Measurements from ENCODE around the gene DELE1.

Gene DELE1

DNA sequence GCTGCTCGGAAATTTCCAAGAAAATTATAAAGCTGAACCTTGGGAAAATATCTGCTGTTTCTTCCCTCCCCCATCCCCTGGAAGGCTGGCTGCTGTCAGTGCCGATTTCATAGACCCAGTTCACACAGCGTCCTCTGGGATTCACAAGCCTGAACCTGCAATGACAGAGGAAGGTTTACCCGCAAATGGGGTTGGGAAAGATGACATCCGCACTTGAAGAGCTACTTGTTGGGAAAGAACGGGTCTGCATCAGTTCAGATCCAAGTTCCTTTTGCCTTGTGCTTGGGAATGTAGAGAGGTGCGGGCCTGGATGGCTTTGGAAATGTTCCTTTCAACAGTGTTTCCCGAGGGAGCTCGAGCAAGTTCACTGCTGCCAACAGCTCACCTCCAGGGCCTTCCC is 20.4 kb downstream of the DELE1 start:
- DNase-seq (ENCODE audit: low read depth, low spot score): no peak
- peaks cover 3% of the 10 kb centered on the region for H3K4me1 ChIP-seq (ENCODE audit: control insufficient read depth, insufficient read depth, low read length)
- no CpG with 5 or more reads among the region's 9 CpGs for WGBS (ENCODE audit: insufficient coverage, insufficient read length)
- peaks cover 5% of the 10 kb centered on the region; the same call in 1 of the 2 replicates for H3K36me3 ChIP-seq (ENCODE audit: control insufficient read depth, insufficient read depth, low read length)
- no peak overlapping the region for H3K4me3 ChIP-seq (ENCODE audit: low read length)
- H3K9me3 ChIP-seq (ENCODE audit: control insufficient read depth, insufficient read depth, low read length): no peaks in the 10 kb centered on the region
- H3K27me3 ChIP-seq (ENCODE audit: control insufficient read depth, insufficient read depth, low read length): no peaks in the 10 kb centered on the region
- no peak overlapping the region for H3K27ac ChIP-seq (ENCODE audit: low read length)

DNA sequence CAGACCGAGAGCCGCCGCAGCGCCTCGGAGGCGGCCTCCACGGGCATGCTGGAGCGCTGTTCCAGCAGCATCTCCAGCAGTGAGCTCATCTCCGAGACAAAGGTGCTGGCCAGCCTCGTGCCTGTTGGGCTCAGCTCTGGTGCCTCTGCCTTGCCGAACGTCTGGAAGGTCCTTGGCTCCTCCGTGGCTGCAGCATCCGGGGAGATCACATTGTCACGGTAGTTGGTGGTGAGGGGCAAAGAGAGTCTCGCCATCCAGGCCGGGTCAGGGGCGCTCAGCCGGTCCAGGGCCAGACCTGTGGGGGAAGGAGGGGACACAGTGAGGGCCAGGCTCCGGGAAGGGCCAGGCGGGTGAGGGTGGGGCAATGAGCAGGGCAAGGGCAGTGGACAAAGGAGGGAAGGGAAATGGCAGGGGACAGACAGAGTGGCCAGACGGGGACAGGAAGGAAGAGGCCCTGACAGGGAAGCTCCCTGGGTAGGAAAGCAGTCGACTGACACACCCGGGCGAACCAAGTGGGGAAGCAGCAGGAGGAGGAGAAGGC is 21.9 kb downstream of the DELE1 start:
- no CpG with 5 or more reads among the region's 25 CpGs for WGBS (ENCODE audit: insufficient coverage, insufficient read length)
- Histone ChIP-seq H3K27ac (ENCODE audit: low read length) (no peak overlapping the region), H3K27me3 (ENCODE audit: control insufficient read depth, insufficient read depth, low read length) (no peaks in the 10 kb centered on the region), H3K4me1 (ENCODE audit: control insufficient read depth, insufficient read depth, low read length) (peaks cover 3% of the 10 kb centered on the region), H3K9me3 (ENCODE audit: control insufficient read depth, insufficient read depth, low read length) (no peaks in the 10 kb centered on the region), H3K4me3 (ENCODE audit: low read length) (no peak overlapping the region), H3K36me3 (ENCODE audit: control insufficient read depth, insufficient read depth, low read length) (no peaks in the 10 kb centered on the region)
- no peak for DNase-seq (ENCODE audit: low read depth, low spot score)

DNA sequence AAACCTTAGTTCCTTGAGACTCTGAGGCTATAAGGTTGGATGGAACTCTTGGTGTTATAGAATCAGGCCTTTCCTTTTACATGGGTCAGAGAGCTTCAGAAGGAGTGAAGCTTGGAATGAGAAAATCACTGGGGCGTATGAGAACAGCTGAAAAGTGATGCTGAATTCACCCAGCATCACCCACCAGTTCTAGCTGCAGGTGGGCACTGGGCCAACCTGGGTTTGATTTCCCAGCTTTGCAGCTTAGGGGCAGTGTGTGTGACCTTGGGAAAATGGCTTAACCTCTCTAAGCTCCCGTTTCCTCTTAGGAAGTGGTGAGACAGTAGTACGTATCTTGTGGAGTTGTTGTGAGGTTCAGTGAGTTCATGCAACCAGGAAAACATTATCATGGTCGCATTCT is 23.6 kb downstream of the DELE1 start:
- no peak for DNase-seq (ENCODE audit: low read depth, low spot score)
- H3K27me3 ChIP-seq (ENCODE audit: control insufficient read depth, insufficient read depth, low read length): no peaks in the 10 kb centered on the region
- H3K4me1 ChIP-seq (ENCODE audit: control insufficient read depth, insufficient read depth, low read length): peaks cover 4% of the 10 kb centered on the region
- no CpG with 5 or more reads among the region's 4 CpGs for WGBS (ENCODE audit: insufficient coverage, insufficient read length)
- H3K4me3 ChIP-seq (ENCODE audit: low read length): no peak overlapping the region
- H3K9me3 ChIP-seq (ENCODE audit: control insufficient read depth, insufficient read depth, low read length): no peaks in the 10 kb centered on the region
- H3K27ac ChIP-seq (ENCODE audit: low read length): no peak overlapping the region
- H3K36me3 ChIP-seq (ENCODE audit: control insufficient read depth, insufficient read depth, low read length): no peaks in the 10 kb centered on the region

DNA sequence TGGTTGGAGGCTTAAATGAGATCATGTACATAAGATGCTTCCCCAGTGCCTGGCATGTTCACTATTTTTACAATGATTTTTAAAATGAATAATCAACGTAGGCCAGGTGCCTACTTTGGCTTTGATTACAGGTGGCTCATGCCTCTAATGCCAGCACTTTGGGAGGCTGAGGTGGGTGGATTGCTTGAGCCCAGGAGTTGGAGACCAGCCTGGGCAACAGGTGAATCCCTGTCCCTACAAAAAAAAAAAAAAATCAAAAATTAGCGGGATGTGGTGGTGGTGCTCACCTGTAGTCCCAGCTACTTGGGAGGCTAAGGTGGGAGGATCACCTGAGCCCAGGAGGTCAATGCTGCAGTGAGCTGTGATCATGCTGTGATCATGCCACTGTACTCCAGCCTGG is 25.1 kb downstream of the DELE1 start:
- WGBS (ENCODE audit: insufficient coverage, insufficient read length): no CpG with 5 or more reads among the region's 2 CpGs
- no peak overlapping the region for H3K27ac ChIP-seq (ENCODE audit: low read length)
- H3K9me3 ChIP-seq (ENCODE audit: control insufficient read depth, insufficient read depth, low read length): no peaks in the 10 kb centered on the region
- no peak for DNase-seq (ENCODE audit: low read depth, low spot score)
- no peaks in the 10 kb centered on the region for H3K36me3 ChIP-seq (ENCODE audit: control insufficient read depth, insufficient read depth, low read length)
- no peaks in the 10 kb centered on the region for H3K27me3 ChIP-seq (ENCODE audit: control insufficient read depth, insufficient read depth, low read length)
- H3K4me1 ChIP-seq (ENCODE audit: control insufficient read depth, insufficient read depth, low read length): peaks cover 4% of the 10 kb centered on the region
- H3K4me3 ChIP-seq (ENCODE audit: low read length): no peak overlapping the region

DNA sequence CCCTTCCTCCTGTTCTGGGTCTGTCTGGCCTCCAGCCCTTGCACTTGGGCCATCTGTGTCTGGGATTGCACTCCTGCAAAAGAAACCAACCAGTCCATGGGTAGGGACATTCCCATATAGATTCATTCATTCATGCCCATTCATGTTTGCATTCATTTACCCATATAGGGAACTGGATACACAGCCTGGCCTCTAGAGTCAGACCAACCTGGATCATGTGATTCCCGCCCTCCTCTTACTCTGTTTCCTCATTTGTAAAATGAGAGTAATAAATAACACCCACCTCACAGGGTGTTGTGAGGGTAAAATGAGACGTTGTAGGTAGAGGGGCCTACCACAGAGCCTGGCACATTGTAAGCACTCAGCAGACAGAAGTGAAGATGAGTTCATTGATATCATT is 25.8 kb downstream of the DELE1 start:
- no peak for DNase-seq (ENCODE audit: low read depth, low spot score)
- WGBS (ENCODE audit: insufficient coverage, insufficient read length): no CpG with 5 or more reads among the region's 2 CpGs
- no peaks in the 10 kb centered on the region for H3K27me3 ChIP-seq (ENCODE audit: control insufficient read depth, insufficient read depth, low read length)
- no peak overlapping the region for H3K27ac ChIP-seq (ENCODE audit: low read length)
- H3K36me3 ChIP-seq (ENCODE audit: control insufficient read depth, insufficient read depth, low read length): no peaks in the 10 kb centered on the region
- no peak overlapping the region for H3K4me3 ChIP-seq (ENCODE audit: low read length)
- peaks cover 4% of the 10 kb centered on the region for H3K4me1 ChIP-seq (ENCODE audit: control insufficient read depth, insufficient read depth, low read length)
- H3K9me3 ChIP-seq (ENCODE audit: control insufficient read depth, insufficient read depth, low read length): no peaks in the 10 kb centered on the region

DNA sequence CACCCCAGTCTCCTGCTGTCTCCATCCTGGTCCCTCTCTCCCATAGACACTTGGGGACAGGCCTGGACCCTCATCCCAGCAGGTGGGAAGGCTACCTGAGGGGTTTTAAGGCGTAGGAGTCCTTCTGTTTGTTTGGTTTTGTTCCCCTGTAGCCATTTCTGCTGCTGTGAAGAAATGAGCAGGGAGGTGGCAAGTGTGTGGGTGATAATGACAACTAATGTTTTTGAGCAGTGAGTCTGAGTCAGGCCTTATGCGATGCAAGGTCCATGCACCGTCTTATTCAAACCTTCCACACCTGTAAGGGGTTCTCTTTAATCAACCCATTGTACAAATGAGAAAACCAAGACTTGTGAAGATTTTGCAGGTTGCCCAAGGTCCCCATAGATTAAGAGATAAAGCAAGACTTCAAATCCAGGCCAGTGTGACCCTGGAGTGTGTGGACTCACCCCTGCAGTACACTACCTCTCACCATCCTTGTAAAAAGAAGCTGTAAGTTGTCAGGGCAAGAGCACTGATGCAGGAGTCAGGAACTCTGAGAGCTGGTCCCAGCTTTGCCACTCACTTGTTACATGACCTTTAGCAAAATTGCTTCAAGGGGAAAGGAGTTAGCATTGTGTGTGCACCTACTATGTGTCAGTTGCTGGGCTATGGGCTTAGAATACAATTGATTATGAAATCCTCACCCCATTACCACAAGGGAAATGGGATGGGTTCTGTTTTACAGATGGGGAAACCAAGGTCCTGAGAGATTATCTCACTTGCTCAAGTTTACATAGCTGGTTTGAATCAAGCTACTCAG is 26.7 kb downstream of the DELE1 start:
- H3K36me3 ChIP-seq (ENCODE audit: control insufficient read depth, insufficient read depth, low read length): no peaks in the 10 kb centered on the region
- no peaks in the 10 kb centered on the region for H3K27me3 ChIP-seq (ENCODE audit: control insufficient read depth, insufficient read depth, low read length)
- WGBS (ENCODE audit: insufficient coverage, insufficient read length): no CpG with 5 or more reads among the region's 3 CpGs
- H3K4me3 ChIP-seq (ENCODE audit: low read length): no peak overlapping the region
- peaks cover 2% of the 10 kb centered on the region for H3K4me1 ChIP-seq (ENCODE audit: control insufficient read depth, insufficient read depth, low read length)
- no peak overlapping the region for H3K27ac ChIP-seq (ENCODE audit: low read length)
- no peaks in the 10 kb centered on the region for H3K9me3 ChIP-seq (ENCODE audit: control insufficient read depth, insufficient read depth, low read length)
- no peak for DNase-seq (ENCODE audit: low read depth, low spot score)

DNA sequence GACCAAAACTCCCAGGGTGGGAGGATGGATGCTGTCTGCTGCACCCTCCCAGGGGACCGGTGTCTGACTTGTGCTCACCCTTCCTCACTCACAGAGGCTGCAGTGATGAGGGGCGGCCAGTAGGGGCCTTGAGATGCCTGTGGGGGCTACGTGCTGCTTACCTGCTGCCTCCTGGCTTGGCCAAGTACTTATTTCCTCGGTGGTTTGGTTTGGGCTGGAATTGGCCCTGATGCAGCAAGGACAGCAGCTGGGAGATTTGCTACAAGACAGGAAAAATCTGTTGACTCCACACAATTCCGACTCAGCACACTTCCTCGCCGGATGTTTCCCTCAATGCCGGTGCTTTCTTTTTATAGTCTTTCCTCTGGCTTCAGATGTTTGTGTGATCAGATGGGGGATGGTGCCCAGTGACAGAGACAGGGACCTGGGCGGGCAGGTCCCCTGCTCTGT is 27.7 kb downstream of the DELE1 start:
- DNase-seq (ENCODE audit: low read depth, low spot score): no peak
- H3K9me3 ChIP-seq (ENCODE audit: control insufficient read depth, insufficient read depth, low read length): no peaks in the 10 kb centered on the region
- peaks cover 1% of the 10 kb centered on the region; the same call in 1 of the 2 replicates for H3K4me1 ChIP-seq (ENCODE audit: control insufficient read depth, insufficient read depth, low read length)
- no peaks in the 10 kb centered on the region for H3K36me3 ChIP-seq (ENCODE audit: control insufficient read depth, insufficient read depth, low read length)
- H3K27ac ChIP-seq (ENCODE audit: low read length): no peak overlapping the region
- H3K27me3 ChIP-seq (ENCODE audit: control insufficient read depth, insufficient read depth, low read length): no peaks in the 10 kb centered on the region
- no CpG with 5 or more reads among the region's 9 CpGs for WGBS (ENCODE audit: insufficient coverage, insufficient read length)
- no peak overlapping the region for H3K4me3 ChIP-seq (ENCODE audit: low read length)

DNA sequence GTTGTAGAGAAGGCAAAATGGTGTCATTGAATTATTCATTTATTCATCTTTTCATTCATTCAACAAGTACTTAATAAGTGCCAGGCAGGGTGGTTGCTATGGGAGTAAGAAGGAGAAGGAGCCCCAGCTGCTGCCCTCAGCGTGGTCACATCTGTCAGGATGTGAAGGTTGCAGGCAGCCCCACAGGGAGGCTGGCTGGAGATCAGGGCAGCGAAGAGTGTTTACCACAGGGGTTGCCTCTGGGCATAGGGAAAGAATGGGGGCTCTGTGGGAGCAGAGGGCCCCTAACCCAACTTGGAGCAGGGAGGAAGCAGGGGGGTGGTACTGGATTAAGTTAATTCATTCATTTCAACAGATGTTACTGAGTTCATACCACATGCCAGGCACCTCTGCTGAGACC is 28.3 kb downstream of the DELE1 start:
- H3K27me3 ChIP-seq (ENCODE audit: control insufficient read depth, insufficient read depth, low read length): no peaks in the 10 kb centered on the region
- no CpG with 5 or more reads among the region's 2 CpGs for WGBS (ENCODE audit: insufficient coverage, insufficient read length)
- no peak overlapping the region for H3K4me3 ChIP-seq (ENCODE audit: low read length)
- no peak overlapping the region for H3K27ac ChIP-seq (ENCODE audit: low read length)
- H3K9me3 ChIP-seq (ENCODE audit: control insufficient read depth, insufficient read depth, low read length): no peaks in the 10 kb centered on the region
- H3K36me3 ChIP-seq (ENCODE audit: control insufficient read depth, insufficient read depth, low read length): no peaks in the 10 kb centered on the region
- H3K4me1 ChIP-seq (ENCODE audit: control insufficient read depth, insufficient read depth, low read length): peaks cover 1% of the 10 kb centered on the region; the same call in 1 of the 2 replicates
- DNase-seq (ENCODE audit: low read depth, low spot score): no peak

DNA sequence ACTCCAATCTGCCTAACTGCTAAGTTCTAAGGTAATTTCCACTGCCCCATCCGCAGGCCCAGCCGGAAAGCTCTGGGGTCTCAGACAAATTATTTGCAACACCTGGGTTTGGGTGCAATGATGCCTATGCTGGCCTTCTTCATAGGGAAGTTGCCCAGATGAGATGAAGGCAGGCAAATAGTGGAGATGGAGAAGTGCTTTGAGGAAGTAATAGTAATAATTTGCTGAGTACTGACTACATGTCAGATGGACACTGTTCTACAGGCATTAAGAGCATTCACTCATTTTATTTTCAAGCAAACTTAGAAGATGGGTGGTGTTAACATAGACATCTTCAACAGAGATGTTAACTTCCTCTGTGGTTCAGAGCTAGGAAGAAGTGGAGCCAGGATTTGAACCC is 30.5 kb downstream of the DELE1 start:
- Histone ChIP-seq H3K4me1 (ENCODE audit: control insufficient read depth, insufficient read depth, low read length) (peaks cover 1% of the 10 kb centered on the region; the same call in 1 of the 2 replicates), H3K27ac (ENCODE audit: low read length) (no peak overlapping the region), H3K27me3 (ENCODE audit: control insufficient read depth, insufficient read depth, low read length) (no peaks in the 10 kb centered on the region), H3K9me3 (ENCODE audit: control insufficient read depth, insufficient read depth, low read length) (no peaks in the 10 kb centered on the region), H3K4me3 (ENCODE audit: low read length) (no peak overlapping the region), H3K36me3 (ENCODE audit: control insufficient read depth, insufficient read depth, low read length) (no peaks in the 10 kb centered on the region)
- no peak for DNase-seq (ENCODE audit: low read depth, low spot score)
- no CpG with 5 or more reads among the region's 2 CpGs for WGBS (ENCODE audit: insufficient coverage, insufficient read length)

DNA sequence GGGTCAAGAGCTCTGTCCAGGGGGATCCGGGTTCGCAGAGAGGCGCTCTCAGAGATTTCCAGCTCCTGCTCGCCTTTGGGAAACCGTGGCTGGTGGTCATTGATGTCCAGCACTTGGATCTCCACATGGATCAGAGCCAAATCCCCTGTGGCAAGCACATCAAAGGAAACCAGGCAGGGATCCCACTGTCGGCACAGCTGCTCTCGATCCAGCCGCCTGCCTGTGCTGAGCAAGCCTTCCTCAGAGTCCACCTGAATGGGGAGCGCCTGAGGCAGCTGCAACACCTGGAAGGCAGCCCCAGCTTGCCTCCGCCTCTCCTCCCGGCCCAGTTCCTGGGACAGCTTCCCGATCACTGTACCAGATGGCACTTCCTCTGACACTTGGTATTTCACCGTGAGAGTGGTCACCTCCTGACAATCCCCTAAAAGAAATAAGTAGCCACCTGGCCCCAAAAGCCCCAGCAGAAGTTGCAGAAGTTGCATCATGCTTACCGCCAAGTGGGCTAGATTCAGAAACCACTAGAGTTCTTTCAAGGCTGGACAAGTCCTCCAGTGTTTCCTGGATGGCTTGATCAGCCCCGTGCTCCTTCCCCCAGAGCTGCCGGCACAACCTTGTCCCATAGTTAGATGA is 33.8 kb downstream of the DELE1 start:
- H3K9me3 ChIP-seq (ENCODE audit: control insufficient read depth, insufficient read depth, low read length): no peaks in the 10 kb centered on the region
- peaks cover 4% of the 10 kb centered on the region; the same call in 1 of the 2 replicates for H3K4me1 ChIP-seq (ENCODE audit: control insufficient read depth, insufficient read depth, low read length)
- no peaks in the 10 kb centered on the region for H3K27me3 ChIP-seq (ENCODE audit: control insufficient read depth, insufficient read depth, low read length)
- H3K4me3 ChIP-seq (ENCODE audit: low read length): no peak overlapping the region
- no CpG with 5 or more reads among the region's 16 CpGs for WGBS (ENCODE audit: insufficient coverage, insufficient read length)
- H3K36me3 ChIP-seq (ENCODE audit: control insufficient read depth, insufficient read depth, low read length): no peaks in the 10 kb centered on the region
- no peak overlapping the region for H3K27ac ChIP-seq (ENCODE audit: low read length)
- DNase-seq (ENCODE audit: low read depth, low spot score): no peak
